Peyer's patch (tissue), 4 donors: ENCODE results near the gene MEI4.

Experiments used
- POLR2A ChIP-seq, 2 donors: fragments of 450-650 bp; IDR thresholded peaks; one replicate each; pipeline ENCODE4 v1.5.1; 2017; ENCODE audit warnings: antibody characterized with exemption in 2 of 2, mild to moderate bottlenecking in 2 of 2, moderate library complexity in 2 of 2
- TF ChIP-seq, protein P1 (sequence below), 6 experiments: fragments of 450-650 bp in 4 of 6; fragments of 200-600 bp in 2 of 6; sonication (generic) in 1 of 6; IDR thresholded peaks; one replicate each; pipeline ENCODE4 v1.5.1; 2017 to 2019; ENCODE audit warnings: antibody characterized with exemption in 6 of 6, mild to moderate bottlenecking in 3 of 6, moderate library complexity in 1 of 6

DNA sequence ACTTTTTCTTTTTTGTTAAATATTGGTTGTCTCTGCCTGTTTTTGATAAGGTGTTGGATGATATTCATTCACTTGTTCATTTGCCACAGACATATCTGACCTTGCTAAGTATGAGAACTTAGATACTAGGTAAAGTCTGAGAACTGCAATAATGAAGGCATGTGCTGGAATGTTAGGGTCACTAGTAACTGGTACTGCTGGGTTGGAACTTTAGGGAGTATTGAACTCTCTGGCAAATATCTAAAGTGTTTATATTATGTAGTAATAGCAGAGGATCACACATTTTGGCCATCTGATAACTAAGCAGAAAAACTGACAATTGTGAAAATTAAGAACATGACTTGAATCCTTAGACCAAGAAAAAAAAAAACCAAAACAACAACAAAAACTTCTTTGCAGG is 162.7 kb downstream of the MEI4 start:
- TF ChIP-seq, protein P1, sequence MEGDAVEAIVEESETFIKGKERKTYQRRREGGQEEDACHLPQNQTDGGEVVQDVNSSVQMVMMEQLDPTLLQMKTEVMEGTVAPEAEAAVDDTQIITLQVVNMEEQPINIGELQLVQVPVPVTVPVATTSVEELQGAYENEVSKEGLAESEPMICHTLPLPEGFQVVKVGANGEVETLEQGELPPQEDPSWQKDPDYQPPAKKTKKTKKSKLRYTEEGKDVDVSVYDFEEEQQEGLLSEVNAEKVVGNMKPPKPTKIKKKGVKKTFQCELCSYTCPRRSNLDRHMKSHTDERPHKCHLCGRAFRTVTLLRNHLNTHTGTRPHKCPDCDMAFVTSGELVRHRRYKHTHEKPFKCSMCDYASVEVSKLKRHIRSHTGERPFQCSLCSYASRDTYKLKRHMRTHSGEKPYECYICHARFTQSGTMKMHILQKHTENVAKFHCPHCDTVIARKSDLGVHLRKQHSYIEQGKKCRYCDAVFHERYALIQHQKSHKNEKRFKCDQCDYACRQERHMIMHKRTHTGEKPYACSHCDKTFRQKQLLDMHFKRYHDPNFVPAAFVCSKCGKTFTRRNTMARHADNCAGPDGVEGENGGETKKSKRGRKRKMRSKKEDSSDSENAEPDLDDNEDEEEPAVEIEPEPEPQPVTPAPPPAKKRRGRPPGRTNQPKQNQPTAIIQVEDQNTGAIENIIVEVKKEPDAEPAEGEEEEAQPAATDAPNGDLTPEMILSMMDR (IDR thresholded peaks at IDR 0.05) = no peak
- no peak for TF ChIP-seq POLR2A (IDR thresholded peaks at IDR 0.05)
